GM18511 (cell line): ENCODE data around the gene TSC22D2.
A peak's percentile ranks its signal among the peaks of the same experiment; 100 is the strongest.

Source experiments
- ATAC-seq: cut with Tn5 transposase; IDR thresholded peaks from one replicate; pipeline ENCODE4 v1.9.1; 2021; ENCODE audit warnings: mild to moderate bottlenecking, moderate library complexity; ENCODE audit not compliant: unreplicated experiment

The TSC22D2 gene

GRCh38 chr3:150408221-150409124, at the start of gene TSC22D2:
TSS of gene TSC22D2 (plus strand) at chr3:150408298. CDS start at chr3:150409351, 1,053 bp downstream.
- ATAC-seq = peak; percentile 68

DNA sequence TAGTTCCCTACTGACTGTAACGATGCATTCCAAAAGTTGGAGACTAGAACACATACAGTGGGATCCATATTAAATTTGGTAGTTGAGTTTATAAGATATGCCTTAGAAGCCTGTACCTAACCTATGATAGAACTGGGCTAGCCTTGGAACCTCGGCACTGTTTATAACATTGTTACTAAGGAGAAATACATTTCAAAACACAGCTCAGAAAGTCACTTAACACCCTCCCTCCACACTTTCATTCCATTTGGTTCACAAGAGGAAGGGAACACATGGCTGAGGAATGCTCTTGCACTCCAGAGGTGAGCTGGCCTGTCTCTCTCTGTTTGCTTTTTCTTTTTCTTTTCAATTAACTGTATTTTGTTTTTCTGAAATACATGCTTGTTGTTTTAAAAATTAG, 48.7 kb upstream of the TSC22D2 start:
- ATAC-seq = no peak

GRCh38 chr3:150360966-150361365, 47.1 kb upstream of the TSC22D2 start:
- no peak for ATAC-seq

DNA sequence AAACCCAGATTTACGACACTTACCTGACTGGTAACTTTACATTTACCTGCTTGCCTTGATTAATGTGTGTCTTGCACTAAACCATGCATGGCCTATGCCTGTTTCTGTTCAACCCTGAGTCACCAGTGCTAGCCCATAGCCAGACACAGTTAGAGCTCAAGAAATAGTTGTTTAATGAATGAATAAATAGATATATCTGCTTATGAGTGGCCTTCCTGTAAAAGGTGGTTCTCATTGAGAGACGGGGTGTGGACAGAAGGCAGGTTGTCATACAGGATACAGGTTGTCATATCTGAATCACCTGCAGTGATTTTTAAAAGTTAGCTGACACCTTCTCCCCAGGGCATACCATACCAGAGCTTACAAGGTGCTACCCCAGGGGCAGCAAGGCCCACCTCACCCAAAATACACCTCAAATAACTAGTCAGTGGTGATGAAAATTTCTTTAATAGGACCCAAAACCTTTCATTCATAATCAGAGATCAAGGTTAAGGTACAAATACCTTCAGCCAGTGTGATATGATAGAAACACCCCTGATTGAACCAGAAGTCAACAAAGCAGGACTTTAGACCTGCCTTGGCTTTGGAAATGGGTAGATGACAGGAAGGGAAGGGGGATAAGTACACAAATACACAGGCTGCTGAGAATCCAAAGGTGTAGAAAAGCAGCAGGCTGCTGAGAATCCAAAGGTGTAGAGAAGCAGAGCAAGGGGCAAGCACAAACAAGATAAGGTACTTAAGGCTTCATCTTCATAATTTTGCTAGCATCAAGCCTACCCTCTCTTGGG, 45.4 kb upstream of the TSC22D2 start:
- no peak for ATAC-seq

DNA sequence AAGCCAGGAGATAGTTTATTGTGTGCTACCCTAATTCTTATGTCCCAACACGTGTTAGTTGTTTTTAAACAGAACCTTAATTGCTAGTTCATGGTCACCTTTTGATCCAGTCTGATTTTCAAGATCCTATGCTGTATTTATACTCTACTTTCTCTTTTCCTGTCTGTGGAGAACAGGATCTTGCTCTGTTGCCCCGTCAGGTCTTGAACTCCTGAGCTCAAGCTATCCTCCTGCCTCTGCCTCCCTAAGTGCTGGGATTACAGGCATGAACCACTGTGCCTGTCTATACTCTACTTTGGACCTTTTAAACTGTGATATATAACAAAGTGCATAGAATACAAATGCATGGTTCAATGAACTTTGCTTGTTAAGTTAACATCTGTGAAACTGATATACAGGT, 44.7 kb upstream of the TSC22D2 start:
- ATAC-seq = no peak

DNA sequence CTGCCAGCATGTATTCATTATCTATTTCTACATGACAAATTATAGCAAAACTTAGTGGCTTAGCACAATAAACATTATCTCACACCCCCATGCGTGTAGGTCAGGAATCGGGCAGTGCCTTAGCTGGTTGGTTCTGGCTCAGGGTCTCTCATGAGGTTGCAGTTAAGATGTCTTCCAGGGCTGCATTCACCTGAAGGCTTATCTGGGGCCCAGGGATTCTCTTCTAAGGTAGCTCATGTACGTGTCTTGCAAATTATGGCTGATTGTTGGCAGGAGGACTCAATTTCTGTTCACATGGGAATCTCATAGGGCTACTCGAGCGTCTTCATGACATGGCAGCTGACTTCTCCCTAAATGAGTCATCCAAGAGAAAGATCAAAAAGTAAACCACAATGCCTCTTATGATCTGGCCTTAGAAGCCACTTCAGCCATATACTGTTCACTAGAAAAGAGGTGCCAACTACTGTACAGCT, 42.9 kb upstream of the TSC22D2 start:
- ATAC-seq = peak; percentile 73

GRCh38 chr3:150367757-150368156, 40.3 kb upstream of the TSC22D2 start:
- no peak for ATAC-seq

DNA sequence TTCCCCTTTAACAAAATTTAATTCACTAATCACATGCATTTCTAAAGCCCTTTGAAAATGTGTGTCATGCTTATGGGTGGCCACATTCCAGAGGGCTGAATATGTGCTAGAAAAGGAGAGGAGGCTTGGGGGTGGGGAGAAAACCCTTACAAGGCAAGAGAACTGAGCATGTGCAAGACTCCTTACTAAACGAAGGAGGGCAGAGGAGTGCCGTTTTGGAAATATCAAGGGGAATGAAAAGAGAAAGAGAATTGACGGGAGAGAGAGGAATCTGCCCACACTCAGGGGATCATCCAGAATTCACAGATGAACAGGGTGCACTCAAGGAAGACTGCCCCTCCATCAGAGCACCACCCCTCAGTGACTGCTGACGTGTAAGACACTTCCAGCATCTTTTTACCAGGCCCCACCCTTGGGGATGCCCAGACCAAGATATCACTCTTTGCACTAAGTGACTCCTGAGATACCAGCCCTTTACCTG, 37.9 kb upstream of the TSC22D2 start:
- no peak for ATAC-seq

- ATAC-seq = no peak
Observed at GRCh38 chr3:150370999-150371398, 37.1 kb upstream of the TSC22D2 start.

DNA sequence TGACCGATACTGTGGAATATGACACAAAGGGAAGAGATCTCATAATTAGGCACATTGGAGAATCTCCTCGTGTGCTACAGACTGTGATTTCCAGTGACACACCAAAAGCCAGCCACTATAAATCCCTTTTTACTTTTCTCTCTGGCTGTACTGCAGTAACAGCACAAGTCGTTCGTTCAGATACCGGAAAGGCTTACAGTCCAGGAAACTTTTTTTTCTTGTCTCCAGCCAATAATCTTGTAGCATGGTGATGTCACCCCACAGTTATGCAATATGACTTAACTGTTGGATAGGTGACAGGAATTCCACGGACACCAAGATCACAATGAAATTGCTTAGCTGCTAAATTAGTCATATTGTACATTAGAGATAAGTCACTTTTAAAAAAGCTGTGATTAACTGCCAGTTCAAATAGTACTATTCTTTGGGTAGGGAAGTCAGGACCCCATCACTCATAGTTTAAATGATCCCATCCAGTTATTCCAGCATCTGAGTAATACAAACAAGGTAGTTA, 36.3 kb upstream of the TSC22D2 start:
- ATAC-seq = no peak

- no peak for ATAC-seq
Observed at GRCh38 chr3:150372320-150372719, 35.8 kb upstream of the TSC22D2 start.

DNA sequence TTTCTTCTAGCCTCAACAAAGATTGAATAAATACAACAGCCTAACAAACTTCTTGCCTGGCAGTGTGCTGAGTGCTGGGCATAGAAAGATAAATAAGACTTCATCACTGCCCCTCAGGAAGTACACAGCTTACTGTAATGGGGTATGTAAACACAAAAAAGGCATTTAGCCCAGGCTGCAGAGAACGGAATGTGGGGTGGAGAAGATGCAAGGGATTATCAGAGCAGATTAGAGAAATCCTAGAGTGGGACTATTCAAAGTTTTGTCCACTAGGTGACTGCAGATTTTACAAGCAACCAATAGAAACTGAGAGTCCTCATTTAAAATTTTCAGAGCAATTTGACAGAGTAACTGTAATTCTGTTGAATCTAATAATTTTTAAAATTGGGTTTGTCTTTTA, 35.4 kb upstream of the TSC22D2 start:
- no peak for ATAC-seq

DNA sequence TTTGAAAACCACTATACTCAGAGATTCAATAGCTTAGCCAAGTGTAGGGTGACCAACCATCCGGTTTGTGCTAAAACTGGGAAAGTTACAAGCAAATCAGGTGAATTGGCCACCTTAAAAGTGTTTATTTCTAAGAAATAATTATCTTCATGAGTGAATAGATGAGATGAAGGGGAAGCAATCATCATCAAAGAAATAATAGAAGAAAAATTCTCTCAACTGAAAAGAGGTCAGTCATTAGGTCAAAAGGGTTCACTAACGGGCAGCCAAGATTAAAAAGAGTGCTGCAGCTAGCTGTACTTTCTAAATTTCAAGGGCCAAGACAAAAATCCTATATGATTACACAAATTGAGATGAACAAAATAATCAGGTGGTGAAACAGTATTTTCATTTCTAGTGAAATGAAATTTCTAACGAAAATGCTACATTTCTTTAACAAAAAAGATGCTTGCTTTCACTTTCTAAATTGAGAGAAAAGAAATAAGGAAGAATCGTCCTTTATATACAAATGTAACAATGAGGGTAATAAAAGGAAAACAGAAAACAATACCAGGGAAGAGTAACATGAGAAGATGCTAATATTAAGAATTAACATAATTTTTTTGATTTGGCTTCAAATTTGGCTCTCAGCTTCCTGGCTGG, 34.7 kb upstream of the TSC22D2 start:
- no peak for ATAC-seq

GRCh38 chr3:150374975-150375374, 33.1 kb upstream of the TSC22D2 start:
- ATAC-seq = no peak

DNA sequence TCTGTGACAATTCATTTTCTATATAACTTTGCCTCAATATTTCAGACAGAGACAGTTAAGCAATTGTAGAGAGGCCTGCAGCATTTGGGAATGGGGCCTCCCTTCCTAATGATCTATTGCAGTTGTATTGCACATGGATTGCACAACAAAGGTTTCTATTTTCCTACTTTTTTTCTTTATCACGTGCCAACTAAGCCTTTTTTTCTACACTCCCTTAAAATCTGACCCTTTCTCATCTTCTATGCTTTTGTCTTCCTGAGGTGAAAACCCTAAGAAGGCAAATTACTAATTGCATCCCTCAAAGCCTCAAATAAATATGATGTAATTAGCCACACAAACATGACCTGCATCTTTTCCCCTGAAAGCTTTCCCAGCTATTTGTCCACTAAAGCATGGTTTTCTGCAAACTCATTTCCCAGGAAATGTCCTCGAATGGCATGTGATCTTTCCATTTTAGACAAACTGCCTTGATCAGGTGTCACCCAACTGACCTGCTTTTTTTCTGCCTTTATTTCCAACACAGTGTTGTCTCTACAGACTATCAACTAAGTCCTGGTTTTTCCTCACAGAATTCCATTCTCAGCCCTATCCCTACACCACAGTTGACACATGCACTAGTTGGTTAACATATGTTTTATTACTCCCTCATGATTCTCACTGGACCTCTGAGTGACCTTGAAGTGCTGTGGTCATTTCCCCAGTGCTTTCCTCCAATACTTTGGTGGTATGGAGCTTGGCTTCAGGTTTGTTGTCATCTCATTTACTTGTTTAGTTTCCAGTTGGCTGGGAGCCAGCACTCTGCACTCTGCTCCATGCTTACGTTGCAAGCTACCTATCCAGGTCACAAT, 31.9 kb upstream of the TSC22D2 start:
- ATAC-seq = no peak

- no peak for ATAC-seq
Observed at GRCh38 chr3:150377601-150378300, 30.3 kb upstream of the TSC22D2 start.

DNA sequence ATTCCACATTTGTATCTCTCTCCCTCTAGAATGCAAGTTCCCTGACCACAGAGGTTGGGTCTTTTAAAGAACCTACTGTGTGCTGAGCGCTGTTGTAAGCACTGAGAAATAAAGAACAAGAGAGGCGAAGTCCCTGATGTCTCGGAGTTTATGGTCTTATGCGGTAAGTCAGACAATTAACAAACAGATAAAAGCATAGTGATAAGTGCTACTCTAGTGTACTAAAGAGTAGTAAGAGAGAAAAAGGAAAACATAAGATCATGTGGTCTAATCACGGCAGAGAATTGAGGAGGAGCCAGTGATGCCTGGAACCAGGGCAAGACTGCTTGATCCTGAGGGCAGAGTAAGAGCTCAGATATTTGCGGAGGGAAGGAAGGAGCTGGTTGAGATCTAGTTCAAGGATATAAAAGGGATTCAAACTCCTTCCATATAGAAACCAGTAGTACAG, 29.8 kb upstream of the TSC22D2 start:
- no peak for ATAC-seq

DNA sequence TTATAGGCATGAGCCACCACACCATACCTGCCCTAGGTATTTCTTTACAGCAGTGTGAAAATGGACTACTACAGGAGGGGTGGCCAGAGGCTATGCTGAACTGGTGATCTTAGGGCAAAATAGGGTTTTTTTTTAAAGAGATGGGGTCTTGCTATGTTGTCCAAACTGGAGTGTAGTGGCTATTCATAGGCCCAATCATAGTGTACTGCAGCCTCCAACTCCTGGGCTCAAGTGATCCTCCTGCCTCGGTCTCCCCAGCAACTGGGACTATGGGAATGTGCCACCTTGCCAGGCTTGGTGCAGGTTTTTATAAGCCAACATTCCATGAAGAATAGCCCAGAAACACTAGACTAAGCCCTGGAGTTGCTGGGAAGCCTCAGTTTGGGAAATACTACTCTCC, 28.6 kb upstream of the TSC22D2 start:
- ATAC-seq = no peak
